Mammary epithelial cell (primary cell): ENCODE measurements around the gene CTCF.

Source experiments
- CTCF ChIP-seq, 2 donors: IDR thresholded peaks in 1 of 2; conservative IDR thresholded peaks in 1 of 2; 2 replicates each; pipeline ENCODE4 v1.5.1; 2011 to 2012; ENCODE audit warnings: inconsistent platforms in 2 of 2, low read length in 2 of 2, mild to moderate bottlenecking in 2 of 2, control low read depth in 1 of 2, low read depth in 1 of 2; ENCODE audit not compliant: insufficient read depth in 1 of 2; ENCODE audit errors: extremely low read depth in 1 of 2
- EZH2 ChIP-seq: IDR thresholded peaks from 2 replicates; pipeline ENCODE4 v1.6.1; 2012; ENCODE audit warnings: low read length, inconsistent platforms, borderline replicate concordance

- TF ChIP-seq CTCF (conservative IDR thresholded peaks at IDR 0.05 in 1 of 2, IDR thresholded peaks at IDR 0.05 in 1 of 2; ENCODE audit: extremely low read depth in 1 of 2, insufficient read depth in 1 of 2, low read depth in 1 of 2, low read length in 2 of 2), result no peak
- TF ChIP-seq EZH2, result no peak
These were observed 27.9 kb upstream of the CTCF start for GRCh38 chr16:67534431-67534830.
